Neural progenitor cell (in vitro differentiated cells): ENCODE measurements around the gene C1orf185.

ENCODE experiments used
- EZH2 ChIP-seq: fragments of 200-600 bp; sonication (generic); IDR thresholded peaks from 2 replicates; pipeline ENCODE4 v1.6.1; 2017; ENCODE audit warnings: antibody characterized with exemption, mild to moderate bottlenecking, moderate library complexity
- TF ChIP-seq, protein P1 (sequence below): fragments of 200-600 bp; sonication (generic); IDR thresholded peaks from 2 replicates; pipeline ENCODE4 v1.5.1; 2017; ENCODE audit warnings: antibody characterized with exemption, mild to moderate bottlenecking

- TF ChIP-seq EZH2, result no peak
- TF ChIP-seq, protein P1, sequence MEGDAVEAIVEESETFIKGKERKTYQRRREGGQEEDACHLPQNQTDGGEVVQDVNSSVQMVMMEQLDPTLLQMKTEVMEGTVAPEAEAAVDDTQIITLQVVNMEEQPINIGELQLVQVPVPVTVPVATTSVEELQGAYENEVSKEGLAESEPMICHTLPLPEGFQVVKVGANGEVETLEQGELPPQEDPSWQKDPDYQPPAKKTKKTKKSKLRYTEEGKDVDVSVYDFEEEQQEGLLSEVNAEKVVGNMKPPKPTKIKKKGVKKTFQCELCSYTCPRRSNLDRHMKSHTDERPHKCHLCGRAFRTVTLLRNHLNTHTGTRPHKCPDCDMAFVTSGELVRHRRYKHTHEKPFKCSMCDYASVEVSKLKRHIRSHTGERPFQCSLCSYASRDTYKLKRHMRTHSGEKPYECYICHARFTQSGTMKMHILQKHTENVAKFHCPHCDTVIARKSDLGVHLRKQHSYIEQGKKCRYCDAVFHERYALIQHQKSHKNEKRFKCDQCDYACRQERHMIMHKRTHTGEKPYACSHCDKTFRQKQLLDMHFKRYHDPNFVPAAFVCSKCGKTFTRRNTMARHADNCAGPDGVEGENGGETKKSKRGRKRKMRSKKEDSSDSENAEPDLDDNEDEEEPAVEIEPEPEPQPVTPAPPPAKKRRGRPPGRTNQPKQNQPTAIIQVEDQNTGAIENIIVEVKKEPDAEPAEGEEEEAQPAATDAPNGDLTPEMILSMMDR, result no peak
Observed at GRCh38 chr1:51139474-51139873, 37.4 kb downstream of the C1orf185 start.
